Fibroblast of villous mesenchyme (primary cell): ENCODE results near the gene SPATA22. TPM values are rescaled to one million over a fixed set of nuclear protein-coding genes. Genes with fewer than 3 reads are reported as not detected.

Experiments
- DNase-seq: peaks from one replicate; pipeline ENCODE4 v3.0.0-alpha.2; 2010; ENCODE audit warnings: low read depth
- H3K4me3 ChIP-seq: 2 replicates; pipeline ENCODE4 v1.5.1; 2011; ENCODE audit warnings: low read depth, mild to moderate bottlenecking, low read length
- total RNA-seq: library from RNA; depleted of rRNA; stranded (reverse); fragments of >200 nt; gene quantifications from 2 replicates; pipeline ENCODE4 v1.2.3, GENCODE V29; 2012
- TF ChIP-seq, protein P1 (sequence below): IDR thresholded peaks from 2 replicates; pipeline ENCODE4 v1.5.1; 2012; ENCODE audit warnings: low read depth, mild to moderate bottlenecking, low read length; ENCODE audit not compliant: insufficient read depth

SPATA22 gene
- total RNA-seq, 1 donor = 3.5 TPM

DNA sequence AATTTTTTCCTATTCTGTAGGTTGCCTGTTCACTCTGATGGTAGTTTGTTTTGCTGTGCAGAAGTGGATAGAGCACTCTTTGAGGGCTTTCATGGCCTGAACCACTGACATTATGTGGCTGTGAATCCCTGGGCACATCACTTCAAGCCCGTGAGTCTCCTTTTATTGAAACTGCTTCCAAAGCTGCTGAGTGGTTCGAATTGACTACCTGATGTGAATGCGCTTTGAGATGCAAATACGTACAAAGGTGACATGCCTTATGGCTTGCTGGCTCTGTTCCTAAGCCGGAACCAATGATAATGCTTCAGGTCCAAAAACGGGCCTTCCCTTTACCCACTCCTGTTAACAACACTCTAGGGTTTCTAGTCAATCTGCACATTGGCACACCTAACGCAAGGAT lies 38.5 kb upstream of the SPATA22 start:
- TF ChIP-seq, protein P1, sequence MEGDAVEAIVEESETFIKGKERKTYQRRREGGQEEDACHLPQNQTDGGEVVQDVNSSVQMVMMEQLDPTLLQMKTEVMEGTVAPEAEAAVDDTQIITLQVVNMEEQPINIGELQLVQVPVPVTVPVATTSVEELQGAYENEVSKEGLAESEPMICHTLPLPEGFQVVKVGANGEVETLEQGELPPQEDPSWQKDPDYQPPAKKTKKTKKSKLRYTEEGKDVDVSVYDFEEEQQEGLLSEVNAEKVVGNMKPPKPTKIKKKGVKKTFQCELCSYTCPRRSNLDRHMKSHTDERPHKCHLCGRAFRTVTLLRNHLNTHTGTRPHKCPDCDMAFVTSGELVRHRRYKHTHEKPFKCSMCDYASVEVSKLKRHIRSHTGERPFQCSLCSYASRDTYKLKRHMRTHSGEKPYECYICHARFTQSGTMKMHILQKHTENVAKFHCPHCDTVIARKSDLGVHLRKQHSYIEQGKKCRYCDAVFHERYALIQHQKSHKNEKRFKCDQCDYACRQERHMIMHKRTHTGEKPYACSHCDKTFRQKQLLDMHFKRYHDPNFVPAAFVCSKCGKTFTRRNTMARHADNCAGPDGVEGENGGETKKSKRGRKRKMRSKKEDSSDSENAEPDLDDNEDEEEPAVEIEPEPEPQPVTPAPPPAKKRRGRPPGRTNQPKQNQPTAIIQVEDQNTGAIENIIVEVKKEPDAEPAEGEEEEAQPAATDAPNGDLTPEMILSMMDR = no peak
- DNase-seq = no peak
- H3K4me3 ChIP-seq = no peak overlapping the region

DNA sequence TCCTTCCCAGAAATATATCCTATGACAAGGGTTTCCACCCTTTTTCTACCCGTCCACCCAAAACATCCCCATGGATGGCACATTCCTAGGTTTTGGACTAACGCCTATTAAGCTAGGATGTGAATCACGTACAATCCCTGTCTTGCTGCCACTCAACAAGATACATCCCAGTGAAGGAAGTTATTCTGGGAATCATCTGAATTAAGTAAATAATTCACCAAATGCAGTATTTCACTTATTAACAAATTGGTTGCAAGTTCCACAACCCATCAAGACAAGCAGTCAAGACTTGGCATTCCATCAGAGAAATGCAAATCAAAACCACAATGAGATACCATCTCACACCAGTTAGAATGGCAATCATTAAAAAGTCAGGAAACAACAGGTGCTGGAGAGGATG lies 36.2 kb upstream of the SPATA22 start:
- no peak for DNase-seq
- TF ChIP-seq, protein P1 = no peak

DNA sequence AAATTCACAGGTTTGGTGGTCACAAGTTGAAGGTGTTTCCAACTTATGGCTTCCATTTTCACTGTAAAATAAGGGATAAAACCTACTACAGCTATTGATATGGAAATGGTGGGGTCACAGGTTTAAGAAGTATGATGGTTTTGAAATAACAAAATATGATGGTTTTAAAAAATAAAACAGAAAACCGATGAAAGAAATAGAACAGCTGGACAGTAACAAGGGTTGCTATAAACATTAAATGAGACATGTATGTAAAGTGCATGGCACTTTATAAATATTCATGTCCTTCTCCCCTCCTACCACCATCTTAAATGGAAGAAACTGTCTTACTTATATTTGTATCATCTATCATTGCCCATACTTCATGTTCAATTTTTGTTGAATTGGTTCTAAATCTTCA lies 35.5 kb upstream of the SPATA22 start:
- DNase-seq = no peak
- no peak overlapping the region for H3K4me3 ChIP-seq
- TF ChIP-seq, protein P1 = no peak

More for the DNA sequence above, 36.2 kb upstream of the SPATA22 start:
- no peak overlapping the region for H3K4me3 ChIP-seq

DNA sequence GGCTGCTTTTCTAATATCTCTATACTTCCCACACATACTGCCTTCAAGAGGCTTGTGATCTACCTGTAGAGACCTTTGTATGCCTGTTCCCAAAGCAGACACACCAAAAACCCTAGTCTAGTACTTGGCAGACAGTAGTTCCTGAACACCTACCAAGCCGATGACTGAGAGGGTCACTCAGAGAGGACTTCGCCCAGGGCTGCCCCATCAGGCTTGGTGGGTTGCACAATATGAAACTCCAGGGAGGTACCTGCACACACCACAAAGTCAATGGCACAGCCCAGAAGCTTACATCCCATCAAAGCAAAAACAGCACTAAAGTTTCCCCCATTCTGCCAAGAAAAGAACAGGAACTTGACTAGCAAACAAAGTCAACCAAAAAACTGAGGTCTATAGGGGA lies 34.4 kb upstream of the SPATA22 start:
- DNase-seq = no peak
- TF ChIP-seq, protein P1 = no peak
- no peak overlapping the region for H3K4me3 ChIP-seq

DNA sequence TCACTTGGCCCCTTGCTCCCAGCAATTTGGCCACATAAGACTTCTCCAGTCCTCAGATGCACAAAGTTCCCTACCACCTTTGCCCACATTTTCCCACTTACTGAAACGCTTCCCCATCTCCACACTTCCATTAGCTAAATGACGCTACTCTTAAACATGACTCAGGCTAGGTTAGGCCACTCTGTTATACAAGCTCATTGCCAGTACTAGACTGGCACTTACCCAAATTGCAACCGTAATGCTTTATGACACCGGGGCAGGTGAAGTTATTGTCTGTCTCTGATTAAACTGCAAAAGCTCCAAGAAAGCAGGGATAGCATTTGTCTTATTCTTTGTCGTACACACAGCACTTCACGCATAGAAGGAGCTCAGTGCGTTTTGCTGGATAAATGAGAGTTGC lies 33.4 kb upstream of the SPATA22 start:
- TF ChIP-seq, protein P1 = no peak
- DNase-seq = no peak
- no peak overlapping the region for H3K4me3 ChIP-seq

DNA sequence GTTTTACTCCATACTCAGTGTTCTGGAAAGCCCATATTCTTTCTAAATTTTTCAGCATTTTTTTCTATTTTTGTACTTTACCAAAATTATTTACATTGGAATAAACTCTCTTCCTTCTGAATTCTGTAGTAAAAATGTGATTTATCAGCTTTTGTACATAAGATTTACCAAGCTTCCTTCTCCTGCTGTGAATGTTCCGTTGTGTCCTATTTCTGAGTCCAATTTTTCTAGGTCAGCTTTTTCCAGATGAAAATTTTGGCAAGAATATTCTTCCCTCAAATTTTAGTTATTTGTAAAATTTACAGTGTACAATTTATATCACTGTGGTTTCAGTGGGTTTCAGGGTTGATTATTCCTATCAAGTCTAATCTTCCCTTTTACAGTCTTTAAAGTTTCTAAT lies 31.7 kb upstream of the SPATA22 start:
- TF ChIP-seq, protein P1 = no peak
- H3K4me3 ChIP-seq = no peak overlapping the region
- no peak for DNase-seq

DNA sequence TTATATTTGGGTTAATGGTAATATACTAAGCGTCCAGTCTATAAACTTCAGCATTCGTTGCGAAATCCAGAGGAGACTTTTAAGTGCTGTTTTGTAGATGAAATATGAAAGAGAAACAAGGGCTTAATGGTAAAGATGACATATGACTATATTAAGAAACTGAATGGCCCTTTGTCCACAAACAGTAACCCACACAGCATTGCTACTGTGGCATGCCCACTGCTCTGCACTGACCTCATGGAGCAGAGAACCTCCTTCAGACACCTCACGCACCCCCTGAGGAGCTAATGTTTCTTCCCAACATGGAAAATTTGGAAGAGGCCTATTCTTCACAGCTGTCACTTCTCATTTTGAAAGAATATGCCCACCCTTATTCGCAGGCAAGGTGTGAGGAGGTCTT lies 30.8 kb upstream of the SPATA22 start:
- H3K4me3 ChIP-seq = no peak overlapping the region
- TF ChIP-seq, protein P1 = no peak
- DNase-seq = peak; percentile 20
